GM21529 (cell line): ENCODE measurements around the gene TBC1D25.

Source experiments
- ATAC-seq: cut with Tn5 transposase; IDR thresholded peaks from one replicate; pipeline ENCODE4 v1.9.1; 2021; ENCODE audit not compliant: unreplicated experiment

The TBC1D25 gene, protein sequence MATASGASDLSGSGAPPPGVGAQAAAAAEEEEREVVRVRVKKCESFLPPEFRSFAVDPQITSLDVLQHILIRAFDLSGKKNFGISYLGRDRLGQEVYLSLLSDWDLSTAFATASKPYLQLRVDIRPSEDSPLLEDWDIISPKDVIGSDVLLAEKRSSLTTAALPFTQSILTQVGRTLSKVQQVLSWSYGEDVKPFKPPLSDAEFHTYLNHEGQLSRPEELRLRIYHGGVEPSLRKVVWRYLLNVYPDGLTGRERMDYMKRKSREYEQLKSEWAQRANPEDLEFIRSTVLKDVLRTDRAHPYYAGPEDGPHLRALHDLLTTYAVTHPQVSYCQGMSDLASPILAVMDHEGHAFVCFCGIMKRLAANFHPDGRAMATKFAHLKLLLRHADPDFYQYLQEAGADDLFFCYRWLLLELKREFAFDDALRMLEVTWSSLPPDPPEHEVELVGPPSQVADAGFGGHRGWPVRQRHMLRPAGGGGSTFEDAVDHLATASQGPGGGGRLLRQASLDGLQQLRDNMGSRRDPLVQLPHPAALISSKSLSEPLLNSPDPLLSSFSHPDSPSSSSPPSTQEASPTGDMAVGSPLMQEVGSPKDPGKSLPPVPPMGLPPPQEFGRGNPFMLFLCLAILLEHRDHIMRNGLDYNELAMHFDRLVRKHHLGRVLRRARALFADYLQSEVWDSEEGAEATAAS

DNA sequence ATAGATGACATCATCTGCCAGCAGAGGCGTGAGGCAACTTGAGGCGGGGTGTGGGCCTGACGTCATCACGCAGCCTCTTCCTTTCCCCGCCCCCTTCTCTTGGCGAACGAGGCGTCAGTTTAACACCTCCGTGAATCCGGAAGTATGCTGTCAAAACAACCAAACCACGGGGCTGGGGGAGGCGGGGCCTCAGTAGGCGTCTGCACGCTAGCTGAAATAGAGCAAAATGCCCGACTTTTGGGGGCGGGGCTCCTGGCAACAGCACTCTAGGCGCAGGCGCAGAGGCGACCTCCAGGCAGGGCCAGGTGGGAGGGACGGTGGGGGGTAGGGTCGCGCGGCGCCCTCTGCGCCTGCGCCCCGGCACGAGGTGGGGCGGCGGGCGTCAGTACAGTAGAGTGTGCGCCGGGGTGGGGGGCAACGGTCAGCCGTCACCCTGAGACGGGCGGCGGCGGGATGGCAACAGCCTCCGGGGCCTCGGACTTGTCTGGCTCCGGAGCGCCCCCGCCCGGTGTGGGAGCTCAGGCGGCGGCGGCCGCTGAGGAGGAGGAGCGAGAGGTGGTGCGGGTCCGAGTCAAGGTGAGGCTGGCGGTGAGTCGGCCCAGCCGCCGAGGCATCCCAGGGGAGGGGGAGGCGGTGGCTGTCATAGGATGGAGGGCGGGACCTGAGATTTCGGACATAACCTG, at the start of gene TBC1D25:
TBC1D25 (plus strand) TSS at position 370 of the 683 bp plus-strand sequence; CDS start at position 454, 84 bp downstream.
- ATAC-seq = peak; percentile 78

DNA sequence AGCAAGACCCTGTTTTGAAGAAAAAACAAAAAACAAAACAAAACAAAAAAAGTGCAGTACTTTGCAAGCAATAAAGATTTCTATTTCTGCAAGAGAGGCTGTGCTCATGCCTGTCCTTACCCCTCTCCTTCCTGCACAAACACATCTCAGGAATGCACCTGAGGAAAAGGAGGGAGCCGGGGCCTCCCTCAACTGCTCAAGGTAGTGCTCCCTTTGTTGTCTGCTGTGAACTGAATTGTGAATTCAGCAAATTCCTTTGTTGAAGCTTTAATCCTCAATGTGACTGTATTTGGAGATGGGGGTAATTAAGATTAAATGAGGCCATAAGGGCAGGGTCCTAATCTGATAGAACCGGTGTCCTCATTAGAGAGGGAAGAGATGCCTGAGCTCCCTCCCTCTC, 49.6 kb upstream of the TBC1D25 start:
- no peak for ATAC-seq

DNA sequence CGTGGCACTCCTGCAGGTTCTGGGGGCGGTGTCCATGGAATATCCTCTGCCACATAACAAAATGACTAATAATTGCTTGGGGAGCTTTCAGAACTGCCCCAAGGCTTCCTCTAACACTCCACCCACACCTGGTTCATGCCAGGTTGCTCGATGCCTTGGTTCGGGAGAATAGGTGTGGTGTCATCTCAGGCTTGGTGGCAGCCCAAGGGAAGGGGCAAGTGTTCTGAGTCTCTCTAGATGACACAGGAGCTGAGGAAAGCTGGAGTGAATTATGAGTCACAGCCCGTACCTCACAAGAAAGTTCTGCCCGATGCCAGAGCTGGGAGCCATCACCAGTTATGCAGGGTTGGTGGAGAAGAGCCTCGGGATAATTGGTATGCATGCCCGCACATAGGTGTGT, 48.9 kb upstream of the TBC1D25 start:
- no peak for ATAC-seq

DNA sequence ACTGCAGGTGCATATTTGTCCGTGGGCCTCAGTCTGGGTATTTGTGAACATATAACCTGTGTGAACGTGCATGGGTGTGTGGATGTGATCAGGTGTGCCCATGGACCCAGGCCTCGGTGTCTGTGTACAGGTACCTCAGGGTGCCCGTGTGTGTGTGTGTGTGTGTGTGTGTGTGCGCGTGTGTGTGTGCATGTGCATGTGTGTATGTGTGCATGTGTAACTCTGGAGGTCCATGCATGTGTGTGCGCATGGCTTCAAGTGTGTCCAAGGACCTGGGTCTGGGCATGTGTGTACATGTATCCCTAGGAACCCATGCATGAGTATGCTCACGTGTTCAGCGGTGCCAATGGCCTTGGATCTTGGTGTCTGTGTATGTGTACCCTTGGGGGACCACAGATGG, 47.7 kb upstream of the TBC1D25 start:
- no peak for ATAC-seq

DNA sequence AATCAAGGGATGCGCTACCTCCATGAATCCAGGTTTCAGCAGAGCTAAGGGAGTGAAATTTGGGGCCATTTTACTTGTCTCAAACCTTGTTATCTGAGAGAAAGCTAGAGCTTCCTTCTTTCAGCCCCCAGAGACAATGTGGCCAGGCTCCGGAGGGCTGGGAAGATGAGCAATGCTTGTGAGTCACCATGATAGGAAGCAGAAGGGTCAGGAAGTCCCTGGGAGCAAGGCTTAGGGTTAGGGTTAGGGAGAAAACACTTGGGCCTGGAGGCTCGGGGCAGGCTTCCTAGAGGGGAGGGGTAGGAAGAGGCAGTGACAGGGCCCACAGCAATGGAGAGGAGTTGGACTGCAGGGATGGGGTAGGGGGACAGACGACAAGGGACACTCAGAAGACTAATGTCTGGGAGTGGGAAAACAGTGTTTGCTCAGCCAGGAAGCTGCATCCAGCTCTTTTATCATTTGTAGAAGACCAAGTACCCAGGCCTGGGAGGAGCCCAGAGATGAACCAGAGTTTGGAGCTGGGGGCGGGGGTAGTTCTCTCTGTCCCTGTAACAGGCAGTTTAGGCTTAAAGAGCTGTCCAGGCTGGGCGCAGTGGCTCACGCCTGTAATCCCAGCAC, 47.1 kb upstream of the TBC1D25 start:
- no peak for ATAC-seq

DNA sequence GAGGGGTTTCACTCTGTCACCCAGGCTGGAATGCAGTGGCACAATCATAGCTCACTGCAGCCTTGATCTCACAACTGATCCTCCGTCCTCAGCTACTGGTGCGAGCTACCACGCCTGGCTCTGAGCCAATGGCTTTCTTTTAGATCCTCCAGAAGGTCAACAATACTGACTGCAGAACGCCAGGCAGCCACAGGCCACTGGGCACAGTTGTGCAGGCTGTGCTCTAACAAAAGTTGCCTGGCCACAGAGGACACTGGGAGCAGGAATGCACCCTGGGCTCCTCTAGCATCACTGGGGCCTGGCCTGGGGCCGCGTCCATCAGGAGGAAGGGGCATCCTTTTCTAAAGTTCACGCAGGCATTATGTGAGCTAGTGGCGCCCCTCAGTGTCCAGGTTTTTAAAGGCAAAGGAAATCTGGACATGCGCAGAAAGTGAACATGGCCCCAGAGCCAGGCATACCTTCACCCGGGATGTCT, 45.6 kb upstream of the TBC1D25 start:
- ATAC-seq = no peak

DNA sequence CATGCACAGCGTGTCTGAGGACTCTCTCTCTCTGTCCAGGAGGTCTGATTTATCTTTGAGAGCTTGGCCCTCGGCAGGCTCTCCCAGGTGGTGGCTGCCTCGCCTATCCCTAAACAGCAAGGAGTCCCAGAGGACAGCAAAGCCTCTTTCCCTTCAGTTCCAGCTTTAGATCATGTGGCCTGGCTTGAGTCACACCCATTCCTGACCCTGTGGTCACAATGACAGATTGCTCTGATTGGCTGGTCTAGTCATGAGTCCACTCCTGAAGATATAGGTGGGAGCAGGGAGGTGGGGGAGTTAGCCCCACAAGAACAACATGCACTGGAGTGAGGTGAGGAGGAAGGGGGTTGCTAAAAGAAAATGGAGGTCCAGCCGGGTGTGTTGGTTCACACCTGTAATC, 42.9 kb upstream of the TBC1D25 start:
- ATAC-seq = no peak

DNA sequence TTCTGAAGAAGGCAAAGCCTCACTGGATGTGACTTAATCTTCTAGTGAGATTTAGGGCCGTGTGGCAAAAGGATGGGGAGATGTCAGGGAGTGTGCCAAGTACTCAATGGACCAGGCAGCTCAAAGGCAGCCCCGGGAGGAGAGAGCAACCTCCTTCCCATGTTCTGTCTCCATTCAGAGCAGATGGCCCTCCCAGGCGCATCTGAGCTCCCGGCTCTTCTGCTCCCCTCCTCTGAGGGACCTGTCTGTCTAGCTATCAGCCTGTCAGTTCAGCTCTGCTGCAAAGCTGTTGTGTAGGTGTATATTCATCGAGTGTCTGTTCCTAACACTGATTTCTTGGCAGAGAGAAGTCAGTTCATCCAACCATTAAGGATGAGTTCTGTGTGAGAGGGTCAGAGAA, 41.6 kb upstream of the TBC1D25 start:
- no peak for ATAC-seq

DNA sequence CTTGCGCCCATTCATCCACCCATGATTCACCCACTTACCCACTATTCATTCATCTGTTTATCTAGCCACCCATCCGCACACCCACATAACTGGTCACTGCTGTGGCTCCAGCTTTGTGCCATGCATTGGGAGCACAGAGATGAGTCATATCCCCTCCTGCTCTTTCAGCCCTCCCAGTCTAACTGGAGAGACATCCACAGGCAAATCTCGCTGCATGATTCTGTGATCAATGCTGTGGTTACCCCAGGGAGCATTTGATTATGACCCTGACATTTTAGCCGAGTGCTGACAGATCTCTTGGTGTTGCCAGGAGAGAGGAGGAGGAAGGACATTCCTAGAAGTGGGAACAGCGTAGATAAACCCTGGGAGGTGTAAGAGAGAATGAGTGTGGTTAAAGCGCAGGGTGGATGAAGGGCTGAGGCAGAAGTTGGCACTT, 41.1 kb upstream of the TBC1D25 start:
- ATAC-seq = no peak

DNA sequence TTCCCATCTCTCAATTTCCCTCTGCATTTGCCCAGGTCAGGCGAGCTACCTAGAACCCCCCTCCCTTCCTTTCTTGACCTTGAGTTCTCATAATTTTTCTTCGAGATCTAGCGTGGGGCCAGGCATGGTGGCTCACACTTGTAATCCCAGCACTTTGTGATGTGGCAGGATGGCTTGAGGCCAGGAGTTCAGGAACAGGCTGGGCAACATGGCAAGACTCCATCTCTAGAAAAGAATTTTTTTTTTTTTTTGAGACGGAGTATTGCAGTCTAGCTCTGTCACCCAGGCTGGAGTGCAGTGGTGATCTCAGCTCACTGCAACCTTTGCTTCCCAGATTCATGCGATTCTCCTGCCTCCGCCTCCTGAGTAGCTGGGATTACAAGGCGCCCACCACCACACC, 35.3 kb upstream of the TBC1D25 start:
- no peak for ATAC-seq

DNA sequence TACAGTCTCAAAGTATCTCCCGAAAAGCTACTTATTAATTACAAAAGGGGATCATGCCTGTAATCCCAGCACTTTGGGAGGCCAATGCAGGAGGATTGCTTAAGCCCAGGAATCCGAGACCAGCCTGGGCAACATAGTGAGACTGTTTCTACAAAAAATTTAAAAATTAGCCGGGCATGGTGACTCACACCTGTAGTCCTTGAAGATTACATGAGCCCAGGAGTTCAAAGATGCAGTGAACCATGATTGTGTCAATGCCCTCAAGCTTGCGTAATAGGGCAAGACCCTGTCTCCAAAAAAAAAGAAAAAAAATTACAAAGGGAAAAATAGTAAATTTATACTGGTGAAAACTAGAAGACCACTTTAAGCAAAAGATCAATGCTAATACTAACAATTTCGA, 34.0 kb upstream of the TBC1D25 start:
- ATAC-seq = no peak

DNA sequence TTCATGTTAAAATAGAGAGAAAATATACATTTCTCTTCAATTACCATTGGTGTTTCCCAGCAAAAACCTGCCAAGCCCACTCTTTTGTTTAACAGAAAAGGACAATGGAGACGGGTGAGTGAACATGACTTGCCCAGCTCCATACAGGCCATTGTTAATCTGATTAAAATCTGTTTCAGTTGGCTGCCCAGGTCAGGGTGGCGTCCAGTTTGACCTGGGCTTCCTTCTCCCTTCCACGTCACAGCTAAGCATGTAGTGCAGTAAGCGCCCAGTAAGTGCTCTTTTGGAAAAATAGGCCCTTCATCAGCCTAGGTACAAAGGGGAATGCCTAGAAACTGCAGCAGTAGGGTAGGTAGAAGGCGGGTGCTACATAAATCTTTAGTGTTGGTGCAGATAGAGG, 32.3 kb upstream of the TBC1D25 start:
- ATAC-seq = no peak

DNA sequence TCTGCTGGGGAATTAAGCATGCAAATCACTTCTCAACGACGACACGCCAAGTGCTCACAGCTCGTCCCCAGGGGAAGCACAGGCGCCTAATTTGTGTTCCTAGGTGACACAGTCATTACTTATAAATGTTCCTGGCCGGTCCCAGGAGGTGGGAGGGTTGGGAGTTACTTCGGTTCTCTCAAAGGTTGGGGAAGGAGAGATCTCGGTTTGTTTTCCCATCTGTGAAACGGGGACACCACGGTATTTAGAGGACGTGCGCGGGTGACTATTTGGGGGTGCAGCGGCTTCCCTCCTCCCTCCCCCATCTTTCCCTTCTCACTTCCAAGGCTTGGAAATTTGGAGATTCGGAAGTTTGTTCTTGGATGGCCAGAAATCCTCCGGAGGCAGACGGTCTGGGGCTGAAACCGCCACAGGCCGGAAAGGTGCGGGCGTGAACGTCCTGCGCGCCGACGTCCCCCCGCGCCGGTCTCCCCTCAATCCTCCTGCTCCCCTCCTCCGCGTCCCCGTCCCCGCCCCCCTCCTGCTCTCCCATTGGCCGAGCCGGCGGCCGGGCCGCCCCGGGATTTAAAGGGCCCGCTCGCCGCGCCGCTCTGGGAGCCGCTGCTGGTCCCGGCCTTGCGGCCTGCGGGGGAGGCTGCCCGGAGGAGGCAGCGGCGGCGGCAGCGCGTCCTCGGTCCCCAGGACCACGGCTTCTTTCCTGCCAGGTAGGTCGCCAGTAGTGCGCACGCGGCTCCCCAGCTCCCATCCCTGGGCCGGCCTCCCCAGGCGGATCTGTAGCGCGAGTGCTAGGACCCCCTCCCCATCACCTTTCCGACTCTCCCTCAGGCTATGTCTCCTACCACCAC, 30.9 kb upstream of the TBC1D25 start, which contains the start of gene PORCN:
PORCN (plus strand) TSS at position 593 of the 845 bp plus-strand sequence. CDS start 829 bp downstream, outside the sequence.
- peak; percentile 81 for ATAC-seq

DNA sequence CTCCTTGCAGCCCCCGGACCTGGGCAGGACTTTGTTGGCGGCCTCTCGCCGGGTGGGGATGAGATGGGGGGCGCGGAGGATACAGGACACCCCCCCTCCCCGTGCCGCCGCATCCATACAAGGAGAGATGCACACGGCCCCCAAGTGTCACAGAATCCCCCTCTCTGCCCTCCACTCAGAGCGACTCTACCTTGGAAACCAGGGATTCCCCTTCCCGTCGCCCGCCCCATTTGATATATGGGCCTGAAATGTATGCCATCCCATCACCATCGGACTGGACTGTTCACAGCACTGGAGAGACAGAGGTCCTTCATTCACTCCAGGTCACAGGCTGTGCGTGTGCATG, 30.3 kb upstream of the TBC1D25 start:
- ATAC-seq = no peak

DNA sequence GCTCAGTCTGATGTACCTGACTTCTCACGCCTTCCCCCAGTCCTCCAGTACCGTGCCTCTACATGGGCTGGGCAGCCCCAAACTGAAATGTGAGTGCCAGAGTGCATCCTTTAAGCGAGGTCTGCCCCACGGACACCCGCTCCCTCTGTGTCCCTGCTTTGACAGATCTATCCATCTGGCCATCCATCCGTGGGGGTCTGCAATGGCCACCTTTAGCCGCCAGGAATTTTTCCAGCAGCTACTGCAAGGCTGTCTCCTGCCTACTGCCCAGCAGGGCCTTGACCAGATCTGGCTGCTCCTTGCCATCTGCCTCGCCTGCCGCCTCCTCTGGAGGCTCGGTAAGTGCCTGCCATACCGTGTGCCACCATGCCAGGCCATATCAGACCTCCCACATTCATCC, 29.9 kb upstream of the TBC1D25 start:
- no peak for ATAC-seq

DNA sequence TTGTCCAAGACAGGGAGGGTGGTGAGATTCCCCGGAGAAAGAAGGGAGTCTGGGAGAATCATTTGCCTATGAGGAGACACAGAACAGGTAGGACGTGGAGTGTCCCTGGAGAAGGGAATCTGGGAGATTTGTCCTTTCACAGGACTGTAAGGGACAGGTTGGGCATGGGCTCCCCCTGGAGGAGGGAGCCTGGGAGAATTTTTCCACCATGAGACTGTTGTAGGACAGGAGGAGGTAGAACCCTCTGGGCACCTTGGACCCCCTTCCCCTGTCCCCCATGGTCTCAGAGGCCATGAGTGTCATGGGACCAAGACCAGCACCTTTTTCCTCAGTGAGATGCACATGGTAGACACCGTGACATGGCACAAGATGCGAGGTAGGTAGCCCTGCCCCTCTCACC, 28.0 kb upstream of the TBC1D25 start:
- no peak for ATAC-seq

DNA sequence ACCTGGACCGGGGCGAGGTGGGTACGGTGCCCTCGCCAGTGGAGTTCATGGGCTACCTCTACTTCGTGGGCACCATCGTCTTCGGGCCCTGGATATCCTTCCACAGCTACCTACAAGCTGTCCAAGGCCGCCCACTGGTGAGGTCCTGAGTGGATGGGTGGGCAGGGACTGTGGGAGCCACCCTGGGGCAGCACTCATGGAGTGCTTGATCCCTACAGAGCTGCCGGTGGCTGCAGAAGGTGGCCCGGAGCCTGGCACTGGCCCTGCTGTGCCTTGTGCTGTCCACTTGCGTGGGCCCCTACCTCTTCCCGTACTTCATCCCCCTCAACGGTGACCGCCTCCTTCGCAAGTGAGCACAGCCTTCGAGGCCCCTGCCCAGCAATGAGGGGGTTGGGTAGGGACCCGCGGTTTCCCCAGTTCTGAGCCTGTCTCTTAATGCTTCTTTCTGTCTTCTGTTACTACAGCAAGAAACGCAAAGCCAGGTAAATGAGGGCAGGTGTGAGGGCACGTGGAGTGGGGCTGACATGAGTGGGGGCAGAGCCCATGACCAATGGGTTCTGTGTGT, 27.1 kb upstream of the TBC1D25 start:
- no peak for ATAC-seq

DNA sequence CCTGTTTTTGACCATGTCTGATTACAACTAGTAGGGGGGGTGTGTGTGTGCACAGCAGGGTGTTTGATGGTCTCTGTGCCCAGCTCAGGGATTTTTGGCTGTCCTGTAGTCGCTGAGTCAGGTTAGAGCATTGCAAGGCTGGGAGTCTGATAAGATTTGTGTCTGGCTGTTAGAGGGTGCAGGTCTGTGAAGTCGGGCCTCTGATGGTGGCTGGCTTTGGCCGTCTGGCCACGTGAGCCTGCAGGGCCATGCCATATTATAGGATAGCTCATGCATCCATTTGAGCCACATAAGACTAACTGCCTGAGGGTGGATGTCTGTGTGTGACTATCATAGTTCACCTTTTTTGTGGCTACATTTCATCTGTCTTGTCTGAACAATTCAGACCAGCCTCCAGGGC, 25.8 kb upstream of the TBC1D25 start:
- no peak for ATAC-seq

DNA sequence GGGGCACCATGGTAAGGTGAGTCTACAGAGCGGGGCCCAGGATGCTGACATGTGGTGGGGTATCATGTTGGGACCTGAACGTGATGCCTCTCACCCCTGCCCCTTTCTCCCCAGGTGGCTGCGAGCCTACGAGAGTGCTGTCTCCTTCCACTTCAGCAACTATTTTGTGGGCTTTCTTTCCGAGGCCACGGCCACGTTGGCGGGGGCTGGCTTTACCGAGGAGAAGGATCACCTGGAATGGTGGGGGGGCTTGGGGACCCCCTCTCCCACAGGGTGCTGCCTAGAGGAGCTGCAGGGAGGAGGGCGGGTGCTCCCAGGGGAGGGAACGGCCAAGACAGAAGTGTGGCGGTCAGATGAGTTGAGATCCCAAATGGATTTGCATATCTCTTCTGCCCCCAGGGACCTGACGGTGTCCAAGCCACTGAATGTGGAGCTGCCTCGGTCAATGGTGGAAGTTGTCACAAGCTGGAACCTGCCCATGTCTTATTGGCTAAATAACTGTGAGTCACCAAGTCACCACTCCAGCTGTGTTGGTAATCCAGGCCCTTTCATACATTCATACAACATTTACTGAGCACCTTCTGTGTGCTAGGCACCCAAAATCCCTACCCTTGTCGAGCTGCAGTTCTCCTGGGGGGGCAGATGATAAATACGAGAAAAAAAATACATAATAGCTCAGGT, 25.2 kb upstream of the TBC1D25 start:
- no peak for ATAC-seq
